K562 (cell line): ENCODE data around the gene ABHD17B. TPM values are rescaled to one million over a fixed set of nuclear protein-coding genes. Genes with fewer than 3 reads are reported as not detected.

Source experiments
- ATAC-seq: fragments of 200-7000 bp; cut with Tn5 transposase; 3 replicates; pipeline ENCODE4 v1.9.1; 2020; ENCODE audit warnings: moderate library complexity
- BruUV-seq: library from RNA; stranded (reverse); fragments of 400-500 nt; replicated peaks from 2 replicates; lab custom pipeline; 2021; lab: Mats Ljungman, UMichigan
- CTCF ChIA-PET: fragments of 300-600 bp; formaldehyde crosslinking; extraction: SDS; loops from one replicate; lab custom pipeline; 2021; ENCODE audit warnings: low intra/inter-chr PET ratio; lab: Yijun Ruan, JAX
- POLR2A ChIA-PET: fragments of 300-600, 350-650 bp; sonication (Branson Sonifier 250); formaldehyde crosslinking; extraction: SDS; loops from one replicate; lab custom pipeline; 2021; ENCODE audit warnings: antibody characterized with exemption, inconsistent platforms; lab: Yijun Ruan, JAX
- DNase-seq, 4 experiments: peaks; one replicate each; pipeline versions ENCODE4 v3.0.0 to v3.0.0-alpha.2; 2011 to 2018; ENCODE audit warnings: low spot score in 3 of 4, mixed read lengths in 3 of 4; ENCODE audit errors: extremely low read depth in 1 of 4
- FAIRE-seq: peaks from 2 replicates; lab custom pipeline; 2011; peaks lifted over from hg19 to GRCh38; lab: Jason Lieb, UNC
- H2AFZ ChIP-seq: 2 replicates; pipeline ENCODE4 v1.6.0; 2011; ENCODE audit warnings: low read depth, low read length, control low read depth, inconsistent platforms
- H3K27ac ChIP-seq: fragments of 200-600 bp; 3 replicates; pipeline ENCODE4 v1.8.0; 2011; ENCODE audit warnings: low read depth, mild to moderate bottlenecking, control low read depth, inconsistent platforms, low read length, moderate library complexity, mixed read lengths; ENCODE audit errors: extremely low read depth
- H3K27me3 ChIP-seq, 2 experiments: fragments of 300-600 bp in 1 of 2; 2 replicates in 1 of 2; 3 replicates in 1 of 2; pipeline versions ENCODE4 v1.6.0 to v1.8.0; 2011; ENCODE audit warnings: inconsistent platforms in 2 of 2, low read length in 2 of 2, mild to moderate bottlenecking in 1 of 2, mixed read lengths in 1 of 2, moderate library complexity in 1 of 2; ENCODE audit not compliant: control insufficient read depth in 2 of 2, insufficient read depth in 2 of 2
- H3K36me3 ChIP-seq: fragments of 300-600 bp; 3 replicates; pipeline ENCODE4 v1.8.0; 2011; ENCODE audit warnings: mild to moderate bottlenecking, low read length, inconsistent platforms; ENCODE audit not compliant: control insufficient read depth, insufficient read depth
- H3K4me1 ChIP-seq, 2 experiments: fragments of 200-600 bp in 1 of 2; replicated peaks in 1 of 2; 2 replicates in 1 of 2; 3 replicates in 1 of 2; pipeline versions ENCODE4 v1.5.1 to v1.8.0; 2011; ENCODE audit warnings: inconsistent platforms in 2 of 2, low read length in 2 of 2, mild to moderate bottlenecking in 1 of 2, mixed read lengths in 1 of 2, moderate library complexity in 1 of 2; ENCODE audit not compliant: control insufficient read depth in 2 of 2, insufficient read depth in 2 of 2
- H3K4me2 ChIP-seq: 2 replicates; pipeline ENCODE4 v1.6.1; 2011; ENCODE audit warnings: low read length, control low read depth, inconsistent platforms, mixed read lengths; ENCODE audit not compliant: insufficient read depth
- H3K4me3 ChIP-seq: fragments of 200-600 bp; sonication (generic), shearing (Covaris generic); 2 replicates; pipeline ENCODE4 v1.5.1; 2016; ENCODE audit warnings: control low read depth, inconsistent platforms
- H3K79me2 ChIP-seq: fragments of 200-600 bp; 3 replicates; pipeline ENCODE4 v1.8.0; 2011; ENCODE audit warnings: low read length, inconsistent platforms; ENCODE audit not compliant: control insufficient read depth, insufficient read depth
- H3K9ac ChIP-seq, 2 experiments: 2 replicates each; pipeline versions ENCODE4 v1.6.0 to v1.6.1; 2011; ENCODE audit warnings: low read depth in 2 of 2, low read length in 2 of 2, control low read depth in 1 of 2, inconsistent platforms in 1 of 2, mild to moderate bottlenecking in 1 of 2, mixed read lengths in 1 of 2; ENCODE audit not compliant: insufficient read depth in 1 of 2
- H3K9me1 ChIP-seq: one replicate; pipeline ENCODE4 v1.6.0; 2011; ENCODE audit warnings: inconsistent platforms, mild to moderate bottlenecking, low read length, moderate library complexity; ENCODE audit not compliant: control insufficient read depth, insufficient read depth
- H3K9me3 ChIP-seq: replicated peaks from 2 replicates; pipeline ENCODE4 v1.5.1; 2011; ENCODE audit warnings: low read depth, low read length, inconsistent platforms; ENCODE audit not compliant: control insufficient read depth, insufficient read depth
- H4K20me1 ChIP-seq: replicated peaks from 2 replicates; pipeline ENCODE4 v1.6.1; 2011; ENCODE audit warnings: low read length, inconsistent platforms, mixed read lengths; ENCODE audit not compliant: control insufficient read depth, insufficient read depth
- DDX20 ChIP-seq: fragments of 450-650 bp; IDR thresholded peaks from 2 replicates; pipeline ENCODE4 v1.6.1; 2016; ENCODE audit warnings: missing genetic modification characterization, low read depth, mild to moderate bottlenecking, missing compliant biosample characterization, moderate library complexity
- JUN ChIP-seq, 2 experiments: sonication (generic) in 1 of 2; formaldehyde crosslinking in 1 of 2; IDR thresholded peaks; 2 replicates each; pipeline versions ENCODE4 v1.6.1 to v1.8.0; 2012 to 2022; ENCODE audit warnings: borderline replicate concordance in 2 of 2, mild to moderate bottlenecking in 2 of 2, improper control_type of control experiment in 1 of 2, low read depth in 1 of 2, low read length in 1 of 2, missing genetic modification reagents in 1 of 2
- STAT5A ChIP-seq: IDR thresholded peaks from 2 replicates; pipeline ENCODE4 v1.6.1; 2012; ENCODE audit warnings: low read length, inconsistent platforms, borderline replicate concordance
- ZFP36 ChIP-seq: fragments of 150-350 bp; IDR thresholded peaks from 2 replicates; pipeline ENCODE4 v1.6.1; 2018; ENCODE audit warnings: low read length, low read depth; ENCODE audit not compliant: partially characterized antibody
- ZNF280A ChIP-seq: fragments of 450-650 bp; IDR thresholded peaks from 2 replicates; pipeline ENCODE4 v1.6.1; 2018; ENCODE audit warnings: mild to moderate bottlenecking, low read depth; ENCODE audit not compliant: partially characterized antibody
- ZNF280B ChIP-seq: fragments of 250-450 bp; sonication (Bioruptor Pico); IDR thresholded peaks from 2 replicates; pipeline ENCODE4 v1.5.1; 2021; ENCODE audit warnings: mild to moderate bottlenecking
- ZNF551 ChIP-seq: fragments of 250-450 bp; sonication (Bioruptor Pico); IDR thresholded peaks from 2 replicates; pipeline ENCODE4 v1.5.0; 2021; ENCODE audit warnings: mild to moderate bottlenecking, moderate library complexity
- WGBS: fragments of 100-300 bp; shearing (Covaris generic); methylation state at CpG from one replicate; pipeline ENCODE4 v1.1.6; 2016; ENCODE audit warnings: low coverage, mixed read lengths; ENCODE audit not compliant: insufficient coverage; ENCODE audit errors: missing lambda C conversion rate; 5-methylcytosine and 5-hydroxymethylcytosine counted together
- in situ Hi-C: fragments of 300-500 bp; cut with MboI; formaldehyde crosslinking; loops from 4 replicates; pipeline ENCODE4 v1.15.0; 2018; ENCODE audit warnings: inconsistent platforms, mixed read lengths
- intact Hi-C: fragments of 100-400 bp; cut with micrococcal nuclease; formaldehyde crosslinking; loops from 2 replicates; pipeline ENCODE4 v1.14.2; 2022
- polyA plus RNA-seq, 8 experiments: library from polyadenylated mRNA; depleted of rRNA in 4 of 8; stranded (reverse) in 5 of 8; unstranded in 3 of 8; fragments of >200 nt; fragmentation: Nextera tagmentation in 2 of 8; fragmentation: Illumina TruSeq in 1 of 8; extraction: Ambion mirVana in 2 of 8; extraction: Trizol in 1 of 8; gene quantifications; 2 replicates each; pipeline versions ENCODE4 v1.2.1 to v1.2.3, GENCODE V29; 2011 to 2014; ENCODE audit warnings: inconsistent platforms in 1 of 8, missing spikeins in 1 of 8
- total RNA-seq, 7 experiments: library from RNA; depleted of rRNA in 6 of 7; stranded (reverse); fragments of >200 nt in 6 of 7; fragmentation: Illumina TruSeq in 2 of 7; extraction: Trizol in 2 of 7; gene quantifications; 2 replicates each; pipeline versions ENCODE4 v1.2.1 to v1.2.3, GENCODE V29; 2011 to 2021; ENCODE audit warnings: low replicate concordance in 1 of 7
- TF ChIP-seq, protein P1 (sequence below): fragments of 450-650 bp; formaldehyde crosslinking; IDR thresholded peaks from 2 replicates; pipeline ENCODE4 v1.4.0; 2020; ENCODE audit warnings: mild to moderate bottlenecking, mixed read lengths
- TF ChIP-seq, protein P2 (sequence below): fragments of 250-450 bp; sonication (Bioruptor Pico); IDR thresholded peaks from 2 replicates; pipeline ENCODE4 v1.5.0; 2022; ENCODE audit warnings: mild to moderate bottlenecking

The ABHD17B gene
- total and polyA plus RNA-seq, 9 of the 15 experiments (the other 6 are each of a cell fraction or from before 2014, with no cell fraction given), result 1.9 to 13.4 (median 10.1) TPM

DNA sequence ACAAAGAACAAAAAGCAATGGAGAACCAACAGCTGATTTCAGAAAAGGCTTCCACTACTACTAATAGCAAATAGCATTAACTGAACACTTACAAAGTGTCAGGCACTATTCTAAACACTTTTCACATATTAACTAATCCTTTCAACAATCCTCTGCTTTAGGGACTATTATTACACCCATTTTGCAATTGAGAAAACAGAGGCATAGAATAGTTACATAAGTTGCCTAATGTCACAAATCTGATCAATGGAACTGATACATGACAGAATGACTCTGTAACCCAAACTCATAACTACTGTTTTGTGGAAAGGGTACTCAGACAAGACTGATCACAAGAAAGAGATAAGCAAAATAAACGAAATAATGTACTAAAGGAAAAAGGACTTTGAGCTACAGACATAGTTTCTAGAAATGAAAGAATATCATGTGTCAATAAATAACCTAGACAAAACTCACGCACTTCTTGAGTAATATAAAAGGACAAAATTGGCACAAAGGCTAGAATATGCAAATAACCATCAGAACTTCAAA, 31.3 kb downstream of the ABHD17B start (continued):
- TF ChIP-seq ZFP36, result no peak
- TF ChIP-seq, protein P1, sequence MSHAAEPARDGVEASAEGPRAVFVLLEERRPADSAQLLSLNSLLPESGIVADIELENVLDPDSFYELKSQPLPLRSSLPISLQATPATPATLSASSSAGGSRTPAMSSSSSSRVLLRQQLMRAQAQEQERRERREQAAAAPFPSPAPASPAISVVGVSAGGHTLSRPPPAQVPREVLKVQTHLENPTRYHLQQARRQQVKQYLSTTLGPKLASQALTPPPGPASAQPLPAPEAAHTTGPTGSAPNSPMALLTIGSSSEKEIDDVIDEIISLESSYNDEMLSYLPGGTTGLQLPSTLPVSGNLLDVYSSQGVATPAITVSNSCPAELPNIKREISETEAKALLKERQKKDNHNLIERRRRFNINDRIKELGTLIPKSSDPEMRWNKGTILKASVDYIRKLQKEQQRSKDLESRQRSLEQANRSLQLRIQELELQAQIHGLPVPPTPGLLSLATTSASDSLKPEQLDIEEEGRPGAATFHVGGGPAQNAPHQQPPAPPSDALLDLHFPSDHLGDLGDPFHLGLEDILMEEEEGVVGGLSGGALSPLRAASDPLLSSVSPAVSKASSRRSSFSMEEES (CRISPR knock-in tag), result no peak
- TF ChIP-seq, protein P2, sequence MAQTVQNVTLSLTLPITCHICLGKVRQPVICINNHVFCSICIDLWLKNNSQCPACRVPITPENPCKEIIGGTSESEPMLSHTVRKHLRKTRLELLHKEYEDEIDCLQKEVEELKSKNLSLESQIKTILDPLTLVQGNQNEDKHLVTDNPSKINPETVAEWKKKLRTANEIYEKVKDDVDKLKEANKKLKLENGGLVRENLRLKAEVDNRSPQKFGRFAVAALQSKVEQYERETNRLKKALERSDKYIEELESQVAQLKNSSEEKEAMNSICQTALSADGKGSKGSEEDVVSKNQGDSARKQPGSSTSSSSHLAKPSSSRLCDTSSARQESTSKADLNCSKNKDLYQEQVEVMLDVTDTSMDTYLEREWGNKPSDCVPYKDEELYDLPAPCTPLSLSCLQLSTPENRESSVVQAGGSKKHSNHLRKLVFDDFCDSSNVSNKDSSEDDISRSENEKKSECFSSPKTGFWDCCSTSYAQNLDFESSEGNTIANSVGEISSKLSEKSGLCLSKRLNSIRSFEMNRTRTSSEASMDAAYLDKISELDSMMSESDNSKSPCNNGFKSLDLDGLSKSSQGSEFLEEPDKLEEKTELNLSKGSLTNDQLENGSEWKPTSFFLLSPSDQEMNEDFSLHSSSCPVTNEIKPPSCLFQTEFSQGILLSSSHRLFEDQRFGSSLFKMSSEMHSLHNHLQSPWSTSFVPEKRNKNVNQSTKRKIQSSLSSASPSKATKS, result no peak

GRCh38 chr9:71878327-71879274, 32.4 kb downstream of the ABHD17B start:
- intact Hi-C loops, result no loop called here
- ChIA-PET POLR2A (no interaction called here), CTCF (no interaction called here)
- Histone ChIP-seq H3K4me1 (no peaks in the 10 kb centered on the region), H4K20me1 (no peaks in the 10 kb centered on the region), H3K27ac (no peak overlapping the region), H3K36me3 (peaks cover 8% of the 10 kb centered on the region; the same call in 1 of the 3 replicates), H3K79me2 (peaks cover 67% of the 10 kb centered on the region), H3K9me3 (peaks cover 5% of the 10 kb centered on the region; the same call in 1 of the 2 replicates), H3K4me3 (no peak overlapping the region), H2AFZ (no peak overlapping the region), H3K27me3 (no peaks in the 10 kb centered on the region), H3K4me2 (no peak overlapping the region), H3K9ac (no peak overlapping the region), H3K9me1 (no peaks in the 10 kb centered on the region)
- ATAC-seq (no peak), DNase-seq (no peak), FAIRE-seq (no peak)
- no TSS peak for BruUV-seq
- in situ Hi-C loops, result no loop called here
- WGBS, result 97% methylated on average over 4 of the region's 4 CpGs
- TF ChIP-seq JUN (IDR thresholded peaks at IDR 0.05; ENCODE audit: borderline replicate concordance, low read depth, low read length) (no peak), JUN (CRISPR knock-in tag; IDR thresholded peaks at IDR 0.05; ENCODE audit: borderline replicate concordance) (no peak), ZNF280B (CRISPR knock-in tag) (no peak), DDX20 (tag) (no peak), STAT5A (no peak), ZNF551 (CRISPR knock-in tag) (no peak), ZNF280A (peak; percentile 37)
